Activated T-cell treated with anti-CD3 and anti-CD28 coated beads, Interleukin-2, amount 50 U/mL, for 24 hours (primary cell): ENCODE measurements around the gene SMYD3.
"Not testable (repeated sequence)": the region's sequence is repeated elsewhere in the genome, so short reads cannot be mapped to it uniquely, and the experiment has no call there.

Source experiments
- DNase-seq: peaks from one replicate; pipeline ENCODE4 v3.0.0-alpha.2; 2020
- H3K27ac Mint-ChIP-seq: 2 replicates; pipeline ENCODE4 v1.8.0; 2020; ENCODE audit warnings: mild to moderate bottlenecking, mixed read lengths
- H3K27me3 Mint-ChIP-seq: 2 replicates; pipeline ENCODE4 v1.8.0; 2020; ENCODE audit warnings: mixed read lengths
- H3K36me3 Mint-ChIP-seq: 2 replicates; pipeline ENCODE4 v1.8.0; 2020; ENCODE audit warnings: low read depth, mixed read lengths
- H3K4me1 Mint-ChIP-seq: 2 replicates; pipeline ENCODE4 v1.8.0; 2020; ENCODE audit warnings: low read depth, mixed read lengths
- H3K4me3 Mint-ChIP-seq: 2 replicates; pipeline ENCODE4 v1.8.0; 2020; ENCODE audit warnings: mild to moderate bottlenecking, moderate library complexity, mixed read lengths
- H3K9me3 Mint-ChIP-seq: 2 replicates; pipeline ENCODE4 v1.8.0; 2020; ENCODE audit warnings: mixed read lengths

Gene SMYD3

DNA sequence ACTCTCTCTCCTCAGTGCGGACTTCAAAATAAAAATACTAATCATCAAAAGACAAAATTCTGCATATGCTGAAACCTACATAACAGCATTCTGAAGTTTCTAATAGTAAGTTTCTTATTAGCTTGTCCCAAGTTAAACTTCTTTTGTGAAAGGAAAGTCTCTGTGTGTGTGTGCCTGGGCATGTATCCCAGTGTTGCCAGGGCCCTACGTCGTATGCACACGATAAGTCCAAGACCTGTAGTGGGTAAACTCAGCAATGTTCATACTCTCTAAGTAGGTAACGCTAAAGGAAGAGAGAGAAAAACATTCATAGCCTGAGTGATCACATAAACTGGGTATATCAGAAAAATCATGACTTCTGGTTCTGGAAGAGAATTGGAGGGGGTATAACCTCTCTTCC lies 465.7 kb downstream of the SMYD3 start:
- no peak overlapping the region for H3K27ac Mint-ChIP-seq

DNA sequence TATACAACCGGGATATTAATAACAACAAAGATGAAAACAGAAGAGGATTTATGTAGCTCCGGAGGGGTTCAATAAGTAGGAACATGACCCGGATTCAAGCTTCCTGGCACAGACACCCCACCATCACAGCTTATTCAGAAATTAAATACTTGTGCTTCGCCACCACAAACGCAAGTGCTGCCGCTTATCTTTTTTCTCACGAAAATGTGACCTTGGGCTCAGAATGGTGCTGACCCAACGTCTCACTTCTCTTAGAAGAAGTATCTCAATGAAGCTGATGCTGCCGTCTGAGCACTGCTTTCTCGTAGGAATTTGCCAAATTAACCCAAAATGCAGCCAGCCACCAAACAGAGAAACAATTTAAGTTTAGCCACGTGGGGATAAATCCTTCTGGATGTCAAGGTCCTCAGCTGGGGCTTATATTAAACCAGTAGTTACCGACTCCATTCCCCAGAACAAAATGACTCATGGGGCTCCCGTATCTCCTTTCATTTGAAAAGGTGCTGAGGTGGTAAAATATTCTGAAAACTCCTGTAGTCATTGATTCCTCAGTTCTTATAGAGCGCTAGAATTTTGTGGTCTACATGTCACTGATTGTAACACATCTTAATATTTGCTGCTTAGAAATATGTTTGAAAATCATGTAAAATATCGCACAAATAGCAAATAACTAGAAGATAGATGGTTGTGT lies 466.7 kb downstream of the SMYD3 start:
- H3K4me1 Mint-ChIP-seq = peaks cover 6% of the 10 kb centered on the region
- no peak overlapping the region for H3K27ac Mint-ChIP-seq
- DNase-seq = no peak
- H3K9me3 Mint-ChIP-seq = no peaks in the 10 kb centered on the region
- H3K36me3 Mint-ChIP-seq = no peaks in the 10 kb centered on the region
- H3K4me3 Mint-ChIP-seq = no peak overlapping the region
- H3K27me3 Mint-ChIP-seq = no peaks in the 10 kb centered on the region

More for the DNA sequence above, 465.7 kb downstream of the SMYD3 start:
- Mint-ChIP-seq H3K9me3 (no peaks in the 10 kb centered on the region), H3K4me3 (no peak overlapping the region), H3K36me3 (no peaks in the 10 kb centered on the region), H3K4me1 (peaks cover 6% of the 10 kb centered on the region), H3K27me3 (no peaks in the 10 kb centered on the region)
- DNase-seq = no peak

DNA sequence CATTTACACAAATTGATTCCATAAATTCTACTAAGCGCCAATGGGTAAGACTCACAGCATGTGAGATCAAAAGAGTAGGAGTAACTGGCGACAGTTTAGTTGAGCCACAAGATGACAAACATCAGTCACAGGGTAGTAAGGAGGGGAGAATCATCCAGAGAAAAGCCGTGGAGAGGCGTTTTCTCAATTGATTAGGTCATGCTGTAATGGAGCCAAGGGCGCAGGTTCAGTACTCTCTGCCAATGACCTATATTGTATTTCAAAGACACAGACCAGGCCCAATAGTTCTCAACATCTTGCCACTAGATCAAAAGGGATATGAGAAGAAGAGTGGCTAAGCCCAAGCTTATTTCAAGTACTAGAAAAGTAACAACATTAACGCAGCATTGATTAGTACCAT lies 467.5 kb downstream of the SMYD3 start:
- Mint-ChIP-seq H3K27ac (no peak overlapping the region), H3K4me1 (peaks cover 6% of the 10 kb centered on the region), H3K4me3 (no peak overlapping the region), H3K9me3 (no peaks in the 10 kb centered on the region), H3K27me3 (no peaks in the 10 kb centered on the region), H3K36me3 (no peaks in the 10 kb centered on the region)
- no peak for DNase-seq

- Mint-ChIP-seq H3K4me3 (no peak overlapping the region), H3K4me1 (peaks cover 6% of the 10 kb centered on the region), H3K9me3 (no peaks in the 10 kb centered on the region), H3K36me3 (no peaks in the 10 kb centered on the region), H3K27me3 (no peaks in the 10 kb centered on the region), H3K27ac (no peak overlapping the region)
- DNase-seq = no peak
These were observed 469.2 kb downstream of the SMYD3 start for GRCh38 chr1:246037832-246038231.

DNA sequence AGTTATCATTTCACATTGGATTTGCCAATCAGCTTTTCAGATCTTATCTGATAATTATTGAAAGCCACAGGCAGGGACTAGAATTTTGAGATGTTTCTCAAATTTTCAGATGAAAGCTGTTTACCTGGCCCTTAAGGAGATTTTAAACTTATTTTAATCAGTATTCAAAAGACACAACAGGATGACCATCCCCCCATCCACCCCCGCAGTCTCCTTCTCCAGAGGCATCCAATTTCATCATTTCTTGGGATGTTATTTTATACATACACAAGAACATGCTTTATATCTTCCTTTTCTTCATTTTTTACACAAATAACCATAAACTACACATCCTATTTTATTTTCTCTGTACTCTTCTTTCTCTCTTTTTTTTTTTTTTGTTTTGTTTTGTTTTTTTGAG lies 470.9 kb downstream of the SMYD3 start:
- no peaks in the 10 kb centered on the region for H3K9me3 Mint-ChIP-seq
- H3K4me3 Mint-ChIP-seq = no peak overlapping the region
- no peak overlapping the region for H3K27ac Mint-ChIP-seq
- H3K4me1 Mint-ChIP-seq = peaks cover 9% of the 10 kb centered on the region
- H3K27me3 Mint-ChIP-seq = no peaks in the 10 kb centered on the region
- DNase-seq = no peak
- H3K36me3 Mint-ChIP-seq = no peaks in the 10 kb centered on the region

DNA sequence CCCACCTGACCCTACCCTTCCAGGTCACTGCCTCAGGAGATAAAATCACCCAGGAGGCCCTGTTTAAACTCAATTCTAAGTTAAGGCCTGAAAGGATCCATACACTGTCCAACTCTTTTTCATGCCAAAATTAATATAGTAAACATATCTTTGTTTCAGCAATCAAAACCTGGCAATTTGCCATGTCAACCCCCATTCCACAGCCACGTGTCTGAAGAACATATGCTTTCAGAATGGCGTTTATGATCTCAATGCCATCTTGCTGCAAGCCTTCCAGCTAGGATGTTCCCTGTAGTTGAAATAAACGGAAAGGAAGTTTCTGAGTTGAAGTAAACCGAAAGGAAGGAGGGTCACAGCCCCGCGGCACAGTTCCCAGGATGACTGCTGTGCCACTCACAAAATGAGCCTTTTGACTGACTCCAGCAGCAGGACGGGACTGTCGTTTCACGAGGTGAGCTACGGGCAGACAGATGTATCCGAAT lies 472.0 kb downstream of the SMYD3 start:
- no peak for DNase-seq
- H3K4me3 Mint-ChIP-seq = no peak overlapping the region
- no peaks in the 10 kb centered on the region for H3K9me3 Mint-ChIP-seq
- H3K27me3 Mint-ChIP-seq = no peaks in the 10 kb centered on the region
- no peak overlapping the region for H3K27ac Mint-ChIP-seq
- H3K36me3 Mint-ChIP-seq = no peaks in the 10 kb centered on the region
- H3K4me1 Mint-ChIP-seq = peaks cover 9% of the 10 kb centered on the region

DNA sequence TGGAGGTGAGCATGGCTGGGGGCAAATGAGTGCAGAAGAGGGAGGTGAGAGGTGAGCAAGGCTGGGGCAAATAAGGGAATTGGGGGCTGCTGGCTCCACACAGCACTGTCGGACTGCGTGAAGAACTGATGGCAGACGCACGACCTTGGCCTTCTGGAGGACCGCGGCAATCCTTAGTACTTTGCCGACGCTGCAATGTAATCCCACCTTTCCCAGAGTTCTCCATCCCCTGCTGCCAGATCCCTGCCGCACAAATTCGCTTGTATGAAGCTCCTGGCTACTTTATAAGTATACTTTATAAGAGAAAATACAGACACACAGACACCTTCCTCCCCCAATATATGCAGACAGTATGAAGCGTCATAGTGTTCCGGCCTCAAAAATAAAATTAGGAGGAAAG lies 472.4 kb downstream of the SMYD3 start:
- Mint-ChIP-seq H3K27ac (no peak overlapping the region), H3K27me3 (no peaks in the 10 kb centered on the region), H3K36me3 (no peaks in the 10 kb centered on the region), H3K9me3 (no peaks in the 10 kb centered on the region), H3K4me3 (no peak overlapping the region), H3K4me1 (peaks cover 9% of the 10 kb centered on the region)
- no peak for DNase-seq

DNA sequence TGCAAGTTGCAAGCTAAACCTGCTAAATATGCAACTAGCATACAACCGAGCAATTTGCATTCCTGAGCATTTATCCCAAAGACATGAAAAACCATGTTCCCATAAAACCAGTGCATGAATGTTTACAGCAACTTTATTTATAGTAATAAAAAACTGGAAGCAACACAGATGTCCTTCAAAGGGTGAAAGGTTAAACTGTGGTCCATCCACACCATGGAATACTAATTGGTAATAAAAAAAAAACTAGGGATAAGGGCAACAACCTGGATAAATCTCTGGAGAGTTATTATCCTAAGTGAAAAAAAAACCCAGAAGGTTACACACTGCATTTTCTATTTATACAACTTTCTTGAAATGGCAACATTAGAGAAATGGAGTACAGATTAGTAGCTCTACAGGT lies 474.1 kb downstream of the SMYD3 start:
- peaks cover 3% of the 10 kb centered on the region for H3K4me1 Mint-ChIP-seq
- H3K4me3 Mint-ChIP-seq = no peak overlapping the region
- H3K9me3 Mint-ChIP-seq = no peaks in the 10 kb centered on the region
- no peaks in the 10 kb centered on the region for H3K36me3 Mint-ChIP-seq
- H3K27ac Mint-ChIP-seq = no peak overlapping the region
- DNase-seq = no peak
- H3K27me3 Mint-ChIP-seq = no peaks in the 10 kb centered on the region

- Mint-ChIP-seq H3K4me3 (no peak overlapping the region), H3K36me3 (no peaks in the 10 kb centered on the region), H3K4me1 (peaks cover 3% of the 10 kb centered on the region), H3K9me3 (no peaks in the 10 kb centered on the region), H3K27me3 (no peaks in the 10 kb centered on the region), H3K27ac (no peak overlapping the region)
- no peak for DNase-seq
These were observed 475.0 kb downstream of the SMYD3 start for GRCh38 chr1:246032031-246032551.

DNA sequence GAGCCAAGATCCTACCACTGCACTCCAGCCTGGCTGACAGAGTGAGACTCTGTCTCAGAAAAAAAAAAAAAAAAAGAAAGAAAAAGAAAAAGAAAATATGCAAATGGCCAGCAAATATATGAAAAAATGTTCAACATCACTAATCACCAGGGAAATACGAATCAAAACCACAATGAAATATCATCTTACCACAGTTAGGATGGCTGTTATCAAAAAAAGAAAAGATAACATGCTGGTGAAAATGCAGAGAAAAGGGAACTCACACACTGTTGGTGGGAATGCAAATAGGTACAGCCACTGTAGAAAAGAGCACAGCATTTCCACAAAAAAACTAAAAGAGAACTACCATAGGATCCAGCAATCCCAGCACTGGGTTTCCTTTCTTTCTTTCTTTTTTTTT lies 477.5 kb downstream of the SMYD3 start:
- DNase-seq = no peak
- Mint-ChIP-seq H3K36me3 (no peaks in the 10 kb centered on the region), H3K27me3 (no peaks in the 10 kb centered on the region), H3K27ac (no peak overlapping the region), H3K4me1 (peaks cover 3% of the 10 kb centered on the region), H3K4me3 (no peak overlapping the region), H3K9me3 (no peaks in the 10 kb centered on the region)

DNA sequence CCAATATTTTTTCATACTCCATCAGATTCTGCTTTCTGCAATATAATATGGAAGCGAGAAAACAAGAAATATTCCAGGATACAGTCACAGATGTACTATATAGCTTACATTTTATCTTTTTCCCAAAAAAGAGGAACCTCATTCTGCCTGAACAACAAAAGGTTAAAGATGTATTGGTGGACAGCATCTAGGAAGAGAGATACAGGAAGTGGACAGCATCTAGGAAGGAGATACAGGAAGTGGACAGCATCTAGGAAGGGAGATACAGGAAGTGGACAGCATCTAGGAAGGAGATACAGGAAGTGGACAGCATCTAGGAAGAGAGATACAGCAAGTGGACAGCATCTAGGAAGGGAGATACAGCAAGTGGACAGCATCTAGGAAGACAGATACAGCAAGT lies 483.0 kb downstream of the SMYD3 start:
- not testable (repeated sequence) for H3K4me3 Mint-ChIP-seq, H3K27ac Mint-ChIP-seq, H3K36me3 Mint-ChIP-seq, H3K9me3 Mint-ChIP-seq, H3K27me3 Mint-ChIP-seq, DNase-seq
- peaks cover 19% of the 10 kb centered on the region for H3K4me1 Mint-ChIP-seq

- no peaks in the 10 kb centered on the region for H3K36me3 Mint-ChIP-seq
- no peaks in the 10 kb centered on the region for H3K27me3 Mint-ChIP-seq
- H3K4me3 Mint-ChIP-seq = no peak overlapping the region
- no peaks in the 10 kb centered on the region for H3K9me3 Mint-ChIP-seq
- no peak overlapping the region for H3K27ac Mint-ChIP-seq
- H3K4me1 Mint-ChIP-seq = peaks cover 19% of the 10 kb centered on the region
- DNase-seq = no peak
These were observed 486.7 kb downstream of the SMYD3 start for GRCh38 chr1:246020211-246020954.

- no peaks in the 10 kb centered on the region for H3K36me3 Mint-ChIP-seq
- H3K4me1 Mint-ChIP-seq = peaks cover 13% of the 10 kb centered on the region
- no peak overlapping the region for H3K4me3 Mint-ChIP-seq
- H3K27ac Mint-ChIP-seq = no peak overlapping the region
- no peak for DNase-seq
- no peaks in the 10 kb centered on the region for H3K9me3 Mint-ChIP-seq
- no peaks in the 10 kb centered on the region for H3K27me3 Mint-ChIP-seq
These were observed 488.9 kb downstream of the SMYD3 start for GRCh38 chr1:246018146-246018545.

DNA sequence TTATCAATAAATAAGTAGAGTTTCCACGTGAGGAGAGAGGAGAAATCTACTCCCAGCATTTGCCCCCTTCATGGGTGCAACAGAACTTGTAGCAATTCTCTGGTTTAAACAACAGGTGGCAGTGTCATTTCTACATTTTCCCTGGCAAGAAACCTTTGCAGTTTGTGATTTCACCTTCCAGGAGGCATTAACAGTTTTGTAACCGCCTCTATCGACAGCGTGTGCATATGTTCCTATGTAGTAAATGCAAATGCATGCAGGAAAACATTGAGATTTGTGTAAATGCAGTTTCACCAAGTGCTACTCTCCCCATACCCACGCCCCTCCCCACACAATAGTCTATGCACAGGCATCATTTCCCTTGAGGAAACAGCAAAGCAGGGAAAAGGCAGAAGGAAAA lies 494.7 kb downstream of the SMYD3 start:
- peaks cover 3% of the 10 kb centered on the region for H3K4me1 Mint-ChIP-seq
- no peaks in the 10 kb centered on the region for H3K9me3 Mint-ChIP-seq
- no peaks in the 10 kb centered on the region for H3K36me3 Mint-ChIP-seq
- H3K27me3 Mint-ChIP-seq = no peaks in the 10 kb centered on the region
- H3K4me3 Mint-ChIP-seq = no peak overlapping the region
- H3K27ac Mint-ChIP-seq = no peak overlapping the region
- DNase-seq = no peak

DNA sequence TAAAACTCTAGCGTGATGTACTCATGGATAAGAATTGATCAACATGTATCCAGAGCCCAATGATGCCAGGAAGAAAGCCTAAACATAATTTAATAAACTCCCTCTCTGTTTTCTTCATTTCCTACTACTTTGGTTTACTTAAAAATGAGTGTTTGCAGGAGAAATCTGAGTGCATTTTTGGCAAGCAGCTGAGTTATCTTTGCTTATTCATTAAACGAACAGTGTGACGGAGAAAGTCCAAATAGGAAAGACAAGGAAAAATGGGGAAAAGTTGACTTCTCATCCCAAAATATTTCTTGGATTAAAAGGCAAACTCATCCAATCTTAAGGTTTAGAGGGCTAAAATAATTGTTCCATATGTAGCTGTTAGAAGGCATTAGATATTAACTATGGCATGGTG lies 496.7 kb downstream of the SMYD3 start:
- no peaks in the 10 kb centered on the region for H3K27me3 Mint-ChIP-seq
- H3K9me3 Mint-ChIP-seq = no peaks in the 10 kb centered on the region
- H3K4me1 Mint-ChIP-seq = peaks cover 3% of the 10 kb centered on the region
- no peaks in the 10 kb centered on the region for H3K36me3 Mint-ChIP-seq
- no peak overlapping the region for H3K27ac Mint-ChIP-seq
- no peak for DNase-seq
- no peak overlapping the region for H3K4me3 Mint-ChIP-seq
